HAP-1 (cell line): Measurements from ENCODE around the gene POLR2F.
"Not testable (repeated sequence)": the region's sequence is repeated elsewhere in the genome, so short reads cannot be mapped to it uniquely, and the experiment has no call there.

Experiments used
- DNase-seq, 2 experiments: peaks; one replicate each; pipeline ENCODE4 v3.0.0-alpha.2; 2016 to 2020; ENCODE audit warnings: low spot score in 2 of 2
- H3K27me3 ChIP-seq: fragments of 250-450 bp; sonication (Bioruptor Pico); 2 replicates; pipeline ENCODE4 v1.5.1; 2020; ENCODE audit warnings: low read depth, mild to moderate bottlenecking, moderate library complexity
- H3K36me3 ChIP-seq: fragments of 250-450 bp; sonication (Bioruptor Pico); replicated peaks from 2 replicates; pipeline ENCODE4 v1.5.1; 2020; ENCODE audit warnings: mild to moderate bottlenecking
- H3K4me1 ChIP-seq: fragments of 250-450 bp; sonication (Bioruptor Pico); 2 replicates; pipeline ENCODE4 v1.5.1; 2020; ENCODE audit warnings: mild to moderate bottlenecking
- H3K4me3 ChIP-seq: fragments of 250-450 bp; sonication (Bioruptor Pico); 2 replicates; pipeline ENCODE4 v1.5.1; 2020; ENCODE audit warnings: mild to moderate bottlenecking, moderate library complexity
- H3K9me3 ChIP-seq: fragments of 250-450 bp; sonication (Bioruptor Pico); 2 replicates; pipeline ENCODE4 v1.5.1; 2020; ENCODE audit warnings: mild to moderate bottlenecking, moderate library complexity
- in situ Hi-C: fragments of 300-500 bp; cut with MboI; formaldehyde crosslinking; loops from 3 replicates; pipeline ENCODE4 v1.14.3; 2020; ENCODE audit warnings: low sequenced_read_pairs, inconsistent platforms, mixed read lengths

Gene POLR2F

DNA sequence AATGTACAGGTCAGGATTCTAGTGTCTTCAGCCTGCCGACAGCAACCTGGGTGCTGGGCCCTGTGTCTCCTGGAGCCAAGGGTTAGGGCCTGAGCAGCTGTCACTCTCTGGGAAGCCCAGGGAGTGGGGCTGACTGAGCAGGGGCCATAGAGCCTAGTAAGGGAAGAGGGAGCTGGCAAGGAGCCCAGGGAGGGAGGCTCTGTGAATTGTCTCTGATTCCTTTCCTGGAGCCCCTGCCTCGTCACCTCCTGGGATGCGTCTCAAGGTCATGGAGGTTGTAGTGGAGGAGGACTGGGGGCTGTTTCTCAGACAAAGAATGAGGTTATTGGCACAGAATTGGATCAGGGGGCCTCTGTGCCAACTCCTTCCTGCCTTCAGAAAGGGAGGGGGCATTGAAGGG, 19.0 kb downstream of the POLR2F start:
- Histone ChIP-seq H3K36me3 (peaks cover 12% of the 10 kb centered on the region), H3K4me1 (no peaks in the 10 kb centered on the region), H3K27me3 (no peaks in the 10 kb centered on the region), H3K4me3 (no peak overlapping the region), H3K9me3 (no peaks in the 10 kb centered on the region)
- DNase-seq = no peak
- in situ Hi-C loops = no loop called here

DNA sequence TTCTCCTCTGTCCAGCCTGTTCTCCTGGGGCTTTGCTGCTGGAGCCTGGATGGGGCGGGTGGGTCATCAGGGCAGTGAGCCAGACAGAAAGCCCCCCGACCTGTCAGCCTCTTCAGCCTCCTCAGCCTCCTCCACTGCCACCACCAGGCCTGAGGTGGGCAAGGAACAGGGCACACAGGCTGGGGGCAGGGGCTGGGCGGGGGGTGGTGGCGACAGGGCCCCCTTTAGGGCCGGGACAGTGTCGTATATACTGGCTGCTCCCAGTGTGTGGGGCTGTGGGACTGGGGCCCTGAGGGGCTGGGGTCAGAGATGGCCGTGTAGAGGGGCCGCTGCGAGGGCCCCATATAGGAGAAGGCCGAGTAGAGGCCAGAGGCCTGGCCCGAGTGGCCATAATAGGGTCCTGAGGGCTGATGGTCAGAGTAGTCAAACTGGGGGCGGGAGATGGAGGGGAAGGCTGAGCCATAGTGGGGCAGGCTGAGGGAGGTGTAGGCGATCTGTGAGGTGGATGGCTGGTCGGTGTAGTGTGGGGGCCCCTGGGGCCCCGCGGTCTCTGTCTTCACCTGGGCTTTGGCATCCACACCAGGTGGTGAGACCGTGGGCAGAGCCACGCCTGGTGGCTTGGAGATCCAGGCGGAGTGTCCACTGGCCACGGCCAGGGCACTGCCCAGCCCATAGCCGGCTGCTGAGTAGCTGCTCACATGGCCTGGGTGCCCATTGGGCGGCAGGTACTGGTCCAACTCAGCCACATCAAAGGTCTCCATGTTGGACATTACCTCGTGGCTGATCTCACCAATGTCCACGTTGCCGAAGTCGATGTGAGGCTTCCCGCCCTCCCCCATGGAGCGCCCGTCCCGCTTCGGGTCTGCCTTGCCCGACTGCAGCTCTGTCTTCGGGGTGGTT, 20.0 kb downstream of the POLR2F start:
- H3K9me3 ChIP-seq = no peaks in the 10 kb centered on the region
- no peaks in the 10 kb centered on the region for H3K27me3 ChIP-seq
- in situ Hi-C loops = no loop called here
- H3K36me3 ChIP-seq = peaks cover 3% of the 10 kb centered on the region; the same call in 1 of the 2 replicates
- no peaks in the 10 kb centered on the region for H3K4me1 ChIP-seq
- no peak for DNase-seq
- no peak overlapping the region for H3K4me3 ChIP-seq

- no peak for DNase-seq
- no peaks in the 10 kb centered on the region for H3K36me3 ChIP-seq
- no peaks in the 10 kb centered on the region for H3K27me3 ChIP-seq
- H3K4me1 ChIP-seq = no peaks in the 10 kb centered on the region
- H3K4me3 ChIP-seq = no peak overlapping the region
- in situ Hi-C loops = no loop called here
- no peaks in the 10 kb centered on the region for H3K9me3 ChIP-seq
Observed at GRCh38 chr22:37975153-37975552, 21.7 kb downstream of the POLR2F start.

- in situ Hi-C loops, H3K4me3 ChIP-seq, H3K36me3 ChIP-seq, H3K4me1 ChIP-seq, DNase-seq, H3K27me3 ChIP-seq, H3K9me3 ChIP-seq: not testable (repeated sequence)
Observed at GRCh38 chr22:37976022-37976421, 22.5 kb downstream of the POLR2F start.

DNA sequence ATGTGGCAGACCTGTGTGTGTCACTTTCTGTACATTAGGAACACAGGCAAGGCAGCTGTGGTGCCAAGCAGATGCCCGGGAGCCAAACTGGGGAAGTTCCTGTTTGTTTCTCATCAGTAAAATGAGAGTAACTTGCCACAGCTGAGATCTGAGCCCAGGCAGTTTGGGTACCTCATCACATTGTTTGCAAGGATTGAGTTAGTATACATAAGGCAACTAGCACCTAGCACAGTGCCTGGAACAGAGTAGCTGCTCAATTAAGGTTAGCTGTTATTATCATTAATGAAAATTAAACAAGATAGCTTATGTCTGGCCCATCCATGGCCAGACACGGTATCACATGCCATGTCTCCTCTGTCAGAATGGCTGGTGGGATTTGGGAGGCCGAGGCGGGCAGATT, 23.0 kb downstream of the POLR2F start:
- H3K9me3 ChIP-seq = no peaks in the 10 kb centered on the region
- H3K4me3 ChIP-seq = no peak overlapping the region
- no peak for DNase-seq
- H3K27me3 ChIP-seq = no peaks in the 10 kb centered on the region
- no peaks in the 10 kb centered on the region for H3K4me1 ChIP-seq
- no peaks in the 10 kb centered on the region for H3K36me3 ChIP-seq
- in situ Hi-C loops = no loop called here

DNA sequence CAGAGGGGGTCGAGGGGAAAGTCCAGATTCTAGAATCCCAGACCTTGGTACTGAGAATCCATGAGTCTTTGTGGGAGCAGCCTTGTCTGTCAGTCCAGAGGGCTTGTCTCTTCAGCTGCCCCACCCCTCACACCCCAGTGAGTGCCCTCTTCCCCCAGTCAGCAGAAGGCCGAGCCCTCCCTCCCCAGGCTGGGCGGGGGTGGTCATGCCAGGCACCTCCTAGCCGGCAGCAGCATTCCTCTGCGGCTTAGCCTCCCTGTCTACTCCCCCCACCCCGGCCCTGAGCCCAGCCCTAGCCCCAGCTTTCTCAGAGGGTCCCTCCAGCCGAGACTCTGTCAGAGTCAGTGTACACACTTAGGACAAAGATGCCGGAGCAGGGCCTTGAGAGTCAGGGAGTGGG, 26.3 kb downstream of the POLR2F start:
- no peaks in the 10 kb centered on the region for H3K9me3 ChIP-seq
- H3K36me3 ChIP-seq = no peaks in the 10 kb centered on the region
- H3K27me3 ChIP-seq = no peaks in the 10 kb centered on the region
- no peak for DNase-seq
- no peaks in the 10 kb centered on the region for H3K4me1 ChIP-seq
- H3K4me3 ChIP-seq = no peak overlapping the region
- in situ Hi-C loops = no loop called here

- no peak for DNase-seq
- in situ Hi-C loops = no loop called here
- H3K4me1 ChIP-seq = no peaks in the 10 kb centered on the region
Observed at GRCh38 chr22:37981282-37982011, 27.9 kb downstream of the POLR2F start.

DNA sequence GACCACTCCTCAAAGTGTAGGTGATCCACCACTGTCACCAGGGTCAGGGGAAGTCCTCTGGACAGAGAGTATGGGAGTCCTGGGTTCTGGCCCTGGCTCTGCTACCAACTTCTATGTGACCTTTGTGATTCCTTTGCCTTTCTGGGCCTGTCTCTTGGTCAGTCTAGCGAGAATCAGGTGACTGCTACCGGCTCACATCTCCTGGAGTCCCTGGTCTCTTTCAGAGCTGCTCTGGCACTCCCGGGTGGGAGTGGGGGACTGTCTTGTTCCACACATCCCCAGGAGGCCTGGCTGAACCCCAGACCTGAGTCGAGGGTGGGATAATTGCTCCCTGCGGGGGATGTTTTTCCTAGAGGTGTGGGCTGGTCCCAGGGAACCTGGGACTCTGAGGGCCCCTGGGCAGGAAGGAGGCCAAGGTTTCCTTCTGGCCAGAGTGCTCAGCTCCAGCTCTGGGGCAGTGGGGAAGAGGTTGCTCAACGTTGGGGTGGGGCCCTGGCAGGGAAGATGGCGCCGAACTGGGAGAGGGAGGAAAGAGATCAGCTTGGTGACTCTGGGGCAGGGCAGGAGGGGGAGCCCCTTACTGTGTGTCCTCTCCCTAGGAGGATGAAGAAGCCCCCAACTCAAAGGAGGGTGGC, 28.8 kb downstream of the POLR2F start:
- Histone ChIP-seq H3K27me3 (no peaks in the 10 kb centered on the region), H3K9me3 (no peaks in the 10 kb centered on the region), H3K4me1 (no peaks in the 10 kb centered on the region), H3K36me3 (no peaks in the 10 kb centered on the region), H3K4me3 (no peak overlapping the region)
- DNase-seq = no peak
- in situ Hi-C loops = no loop called here

More at GRCh38 chr22:37981282-37982011, 27.9 kb downstream of the POLR2F start:
- Histone ChIP-seq H3K4me3 (no peak overlapping the region), H3K27me3 (no peaks in the 10 kb centered on the region), H3K9me3 (no peaks in the 10 kb centered on the region), H3K36me3 (no peaks in the 10 kb centered on the region)

- Histone ChIP-seq H3K4me1 (no peaks in the 10 kb centered on the region), H3K4me3 (no peak overlapping the region), H3K36me3 (no peaks in the 10 kb centered on the region), H3K9me3 (no peaks in the 10 kb centered on the region), H3K27me3 (no peaks in the 10 kb centered on the region)
- DNase-seq = peak in 1 of 2 experiments; percentile 41
- in situ Hi-C loops = no loop called here
Observed at GRCh38 chr22:37982938-37983859, 29.7 kb downstream of the POLR2F start.

GRCh38 chr22:37983860-37984791, 30.6 kb downstream of the POLR2F start, which contains the start of gene SOX10:
Gene SOX10, minus strand, starts transcription at chr22:37984555. Its CDS starts 771 bp downstream, at chr22:37983784.
- no peaks in the 10 kb centered on the region for H3K27me3 ChIP-seq
- no peaks in the 10 kb centered on the region for H3K36me3 ChIP-seq
- H3K4me1 ChIP-seq = no peaks in the 10 kb centered on the region
- no peak within 1 kb of the TSS for H3K4me3 ChIP-seq
- no peak for DNase-seq
- no peaks in the 10 kb centered on the region for H3K9me3 ChIP-seq
- in situ Hi-C loops = no loop called here

GRCh38 chr22:37985050-37985585, 31.6 kb downstream of the POLR2F start:
- in situ Hi-C loops = no loop called here
- Histone ChIP-seq H3K4me3 (no peak overlapping the region), H3K36me3 (no peaks in the 10 kb centered on the region), H3K4me1 (no peaks in the 10 kb centered on the region), H3K9me3 (no peaks in the 10 kb centered on the region), H3K27me3 (no peaks in the 10 kb centered on the region)
- DNase-seq = no peak

DNA sequence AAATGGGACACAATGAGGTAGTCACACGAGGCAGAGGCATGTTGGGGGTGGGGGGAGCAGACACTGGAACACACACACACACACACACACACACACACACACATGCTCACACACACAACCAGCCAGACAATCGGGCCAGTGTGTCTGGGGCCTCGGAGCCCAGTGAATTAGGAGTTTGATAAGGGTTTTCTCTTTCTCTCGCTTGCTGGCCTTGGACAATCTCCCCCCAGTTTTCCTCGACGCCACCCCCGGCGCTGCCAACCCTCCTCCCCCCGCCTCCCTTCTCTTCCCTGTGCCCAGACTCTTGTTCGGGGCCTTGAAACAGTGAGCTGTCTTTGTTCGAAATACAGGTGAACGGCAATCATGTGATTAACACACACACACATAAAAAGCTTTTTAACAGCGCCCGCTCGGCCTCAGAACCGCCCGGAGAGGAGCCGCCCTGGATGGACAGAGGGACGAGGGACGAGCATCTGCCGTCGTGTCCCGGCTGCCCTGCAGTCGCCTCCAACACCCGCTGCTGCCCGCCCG, 32.3 kb downstream of the POLR2F start:
- no peaks in the 10 kb centered on the region for H3K36me3 ChIP-seq
- no peaks in the 10 kb centered on the region for H3K9me3 ChIP-seq
- in situ Hi-C loops = no loop called here

More for the DNA sequence above, 32.3 kb downstream of the POLR2F start:
- Histone ChIP-seq H3K4me1 (no peaks in the 10 kb centered on the region), H3K27me3 (no peaks in the 10 kb centered on the region), H3K4me3 (no peak overlapping the region)
- DNase-seq = no peak
